Vagina (tissue), 2 donors: Measurements from ENCODE around the gene IL7R.

Source experiments
- POLR2AphosphoS5 ChIP-seq, 2 donors: sonication (generic); formaldehyde crosslinking; IDR thresholded peaks; one replicate each; pipeline ENCODE4 v1.9.0; 2017; ENCODE audit warnings: antibody characterized with exemption in 2 of 2, mild to moderate bottlenecking in 2 of 2, low read depth in 1 of 2; ENCODE audit not compliant: insufficient read depth in 1 of 2
- TF ChIP-seq, protein P1 (sequence below), 3 experiments: fragments of 450-650 bp in 2 of 3; fragments of 200-600 bp in 1 of 3; sonication (generic) in 1 of 3; IDR thresholded peaks; one replicate each; pipeline ENCODE4 v1.5.1; 2017 to 2019; ENCODE audit warnings: antibody characterized with exemption in 3 of 3, mild to moderate bottlenecking in 2 of 3, moderate library complexity in 2 of 3

DNA sequence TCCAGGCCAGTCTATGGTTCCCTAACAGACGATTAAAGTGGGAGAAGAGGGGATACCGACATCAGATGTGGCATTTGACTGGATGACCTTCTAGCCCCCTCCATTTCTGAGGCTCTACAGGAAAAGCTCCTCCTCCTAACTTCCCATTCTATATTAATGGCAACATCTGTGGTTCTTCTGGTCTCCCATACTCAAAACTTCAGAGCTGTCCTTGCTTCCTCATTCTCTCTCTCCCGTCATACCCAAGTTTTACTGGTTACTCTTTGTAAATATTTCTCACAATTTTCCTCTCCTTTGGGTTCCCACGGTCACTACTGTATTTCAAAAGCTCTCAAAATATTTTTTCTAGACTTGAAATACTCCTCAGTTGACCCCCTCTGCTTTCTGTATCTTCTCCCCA is 36.0 kb upstream of the IL7R start:
- TF ChIP-seq, protein P1, sequence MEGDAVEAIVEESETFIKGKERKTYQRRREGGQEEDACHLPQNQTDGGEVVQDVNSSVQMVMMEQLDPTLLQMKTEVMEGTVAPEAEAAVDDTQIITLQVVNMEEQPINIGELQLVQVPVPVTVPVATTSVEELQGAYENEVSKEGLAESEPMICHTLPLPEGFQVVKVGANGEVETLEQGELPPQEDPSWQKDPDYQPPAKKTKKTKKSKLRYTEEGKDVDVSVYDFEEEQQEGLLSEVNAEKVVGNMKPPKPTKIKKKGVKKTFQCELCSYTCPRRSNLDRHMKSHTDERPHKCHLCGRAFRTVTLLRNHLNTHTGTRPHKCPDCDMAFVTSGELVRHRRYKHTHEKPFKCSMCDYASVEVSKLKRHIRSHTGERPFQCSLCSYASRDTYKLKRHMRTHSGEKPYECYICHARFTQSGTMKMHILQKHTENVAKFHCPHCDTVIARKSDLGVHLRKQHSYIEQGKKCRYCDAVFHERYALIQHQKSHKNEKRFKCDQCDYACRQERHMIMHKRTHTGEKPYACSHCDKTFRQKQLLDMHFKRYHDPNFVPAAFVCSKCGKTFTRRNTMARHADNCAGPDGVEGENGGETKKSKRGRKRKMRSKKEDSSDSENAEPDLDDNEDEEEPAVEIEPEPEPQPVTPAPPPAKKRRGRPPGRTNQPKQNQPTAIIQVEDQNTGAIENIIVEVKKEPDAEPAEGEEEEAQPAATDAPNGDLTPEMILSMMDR (IDR thresholded peaks at IDR 0.05) = no peak
- no peak for TF ChIP-seq POLR2AphosphoS5 (IDR thresholded peaks at IDR 0.05; ENCODE audit: insufficient read depth in 1 of 2, low read depth in 1 of 2)
